ENCODE data around the gene C11orf16.

DNA sequence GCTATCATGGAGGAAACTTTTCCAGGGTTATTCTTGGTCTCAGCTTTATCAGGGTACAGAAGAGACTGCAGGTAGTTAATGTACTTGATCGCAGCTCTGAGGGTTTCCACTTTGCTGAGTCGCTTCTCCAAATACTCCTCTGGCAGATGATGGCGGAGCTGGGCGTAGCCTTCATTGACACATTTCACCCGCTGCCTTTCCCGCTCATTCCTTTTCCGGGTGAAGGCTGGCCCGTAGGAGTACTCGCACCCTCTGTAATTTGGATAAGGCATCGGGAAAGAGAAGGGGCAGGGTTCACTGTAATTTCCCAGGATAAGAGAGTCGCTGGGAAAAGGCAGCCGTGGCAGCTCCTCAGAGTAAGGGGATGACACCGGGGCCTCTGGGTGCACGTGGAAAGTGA lies 4.9 kb upstream of the C11orf16 start:
- TF ChIP-seq, protein P1, sequence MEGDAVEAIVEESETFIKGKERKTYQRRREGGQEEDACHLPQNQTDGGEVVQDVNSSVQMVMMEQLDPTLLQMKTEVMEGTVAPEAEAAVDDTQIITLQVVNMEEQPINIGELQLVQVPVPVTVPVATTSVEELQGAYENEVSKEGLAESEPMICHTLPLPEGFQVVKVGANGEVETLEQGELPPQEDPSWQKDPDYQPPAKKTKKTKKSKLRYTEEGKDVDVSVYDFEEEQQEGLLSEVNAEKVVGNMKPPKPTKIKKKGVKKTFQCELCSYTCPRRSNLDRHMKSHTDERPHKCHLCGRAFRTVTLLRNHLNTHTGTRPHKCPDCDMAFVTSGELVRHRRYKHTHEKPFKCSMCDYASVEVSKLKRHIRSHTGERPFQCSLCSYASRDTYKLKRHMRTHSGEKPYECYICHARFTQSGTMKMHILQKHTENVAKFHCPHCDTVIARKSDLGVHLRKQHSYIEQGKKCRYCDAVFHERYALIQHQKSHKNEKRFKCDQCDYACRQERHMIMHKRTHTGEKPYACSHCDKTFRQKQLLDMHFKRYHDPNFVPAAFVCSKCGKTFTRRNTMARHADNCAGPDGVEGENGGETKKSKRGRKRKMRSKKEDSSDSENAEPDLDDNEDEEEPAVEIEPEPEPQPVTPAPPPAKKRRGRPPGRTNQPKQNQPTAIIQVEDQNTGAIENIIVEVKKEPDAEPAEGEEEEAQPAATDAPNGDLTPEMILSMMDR (IDR thresholded peaks at IDR 0.05; ENCODE audit: insufficient read depth, low read depth, low read length): no peak
- TF ChIP-seq EZH2 (IDR thresholded peaks at IDR 0.05; ENCODE audit: insufficient read depth, low read length): no peak
